ENCODE measurements around the gene SERGEF. TPM values are rescaled to one million over a fixed set of nuclear protein-coding genes. Genes with fewer than 3 reads are reported as not detected.
"Not testable (repeated sequence)": the region's sequence is repeated elsewhere in the genome, so short reads cannot be mapped to it uniquely, and the experiment has no call there.

Gene SERGEF
- total RNA-seq, 2 donors from 2014 or later, result 23.2 to 36.2 TPM

GRCh38 chr11:17875891-17876290 is 137.0 kb downstream of the SERGEF start:
- intact Hi-C loops (cut with DNase I), result no loop called here
- Histone ChIP-seq H3K9ac (ENCODE audit: low read depth in 2 of 2, low read length in 2 of 2) (no peak overlapping the region), H3K9me3 (no peaks in the 10 kb centered on the region), H3K4me1 (no peaks in the 10 kb centered on the region), H3K27me3 (no peaks in the 10 kb centered on the region), H3K36me3 (no peaks in the 10 kb centered on the region), H3K4me3 (no peak overlapping the region), H3K27ac (no peak overlapping the region)
- TF ChIP-seq CTCF (IDR thresholded peaks at IDR 0.05), result no peak
- no peak for DNase-seq

- DNase-seq, result no peak
- Histone ChIP-seq H3K9me3 (peaks cover 3% of the 10 kb centered on the region), H3K27ac (no peak overlapping the region), H3K36me3 (no peaks in the 10 kb centered on the region), H3K4me1 (no peaks in the 10 kb centered on the region), H3K4me3 (no peak overlapping the region), H3K9ac (ENCODE audit: low read depth in 2 of 2, low read length in 2 of 2) (no peak overlapping the region), H3K27me3 (no peaks in the 10 kb centered on the region)
- intact Hi-C loops (cut with DNase I), result no loop called here
- no peak for TF ChIP-seq CTCF (IDR thresholded peaks at IDR 0.05)
Observed at GRCh38 chr11:17873586-17873985, 139.3 kb downstream of the SERGEF start.

GRCh38 chr11:17868398-17868797 is 144.4 kb downstream of the SERGEF start:
- intact Hi-C loops (cut with DNase I); DNase-seq; H3K4me1 ChIP-seq; H3K27ac ChIP-seq; H3K36me3 ChIP-seq; H3K4me3 ChIP-seq; H3K9ac ChIP-seq (ENCODE audit: low read depth in 2 of 2, low read length in 2 of 2); H3K9me3 ChIP-seq; H3K27me3 ChIP-seq: not testable (repeated sequence)

- Histone ChIP-seq H3K9ac (ENCODE audit: low read depth in 2 of 2, low read length in 2 of 2) (no peak overlapping the region), H3K27ac (no peak overlapping the region), H3K9me3 (peaks cover 3% of the 10 kb centered on the region), H3K27me3 (no peaks in the 10 kb centered on the region), H3K4me1 (no peaks in the 10 kb centered on the region), H3K36me3 (no peaks in the 10 kb centered on the region), H3K4me3 (no peak overlapping the region)
- no peak for DNase-seq
- intact Hi-C loops (cut with DNase I), result no loop called here
- TF ChIP-seq CTCF (IDR thresholded peaks at IDR 0.05), result no peak
Observed at GRCh38 chr11:17867341-17867740, 145.5 kb downstream of the SERGEF start.

- Histone ChIP-seq H3K4me3 (no peak overlapping the region), H3K27me3 (no peaks in the 10 kb centered on the region), H3K4me1 (no peaks in the 10 kb centered on the region), H3K9ac (ENCODE audit: low read depth in 2 of 2, low read length in 2 of 2) (no peak overlapping the region), H3K9me3 (peaks cover 3% of the 10 kb centered on the region), H3K36me3 (no peaks in the 10 kb centered on the region), H3K27ac (no peak overlapping the region)
- DNase-seq, result no peak
- TF ChIP-seq CTCF (IDR thresholded peaks at IDR 0.05), result no peak
- intact Hi-C loops (cut with DNase I), result no loop called here
Observed at GRCh38 chr11:17865765-17866428, 146.9 kb downstream of the SERGEF start.

- intact Hi-C loops (cut with DNase I), result no loop called here
- Histone ChIP-seq H3K9me3 (peaks cover 3% of the 10 kb centered on the region), H3K36me3 (no peaks in the 10 kb centered on the region), H3K27ac (no peak overlapping the region), H3K4me1 (no peaks in the 10 kb centered on the region), H3K9ac (ENCODE audit: low read depth in 2 of 2, low read length in 2 of 2) (no peak overlapping the region), H3K27me3 (no peaks in the 10 kb centered on the region), H3K4me3 (no peak overlapping the region)
- peak; percentile 26 for DNase-seq
- TF ChIP-seq CTCF (IDR thresholded peaks at IDR 0.05), result peak; percentile 36
Observed at GRCh38 chr11:17864478-17864941, 148.3 kb downstream of the SERGEF start.
